Measurements from ENCODE around the gene PCK1. TPM values are rescaled to one million over a fixed set of nuclear protein-coding genes. Genes with fewer than 3 reads are reported as not detected.

PCK1 gene
- total and polyA plus RNA-seq, 2 donors (not counting 1 experiment from before 2014, with no cell fraction given), result under 0.01 TPM; not detected in 1

DNA sequence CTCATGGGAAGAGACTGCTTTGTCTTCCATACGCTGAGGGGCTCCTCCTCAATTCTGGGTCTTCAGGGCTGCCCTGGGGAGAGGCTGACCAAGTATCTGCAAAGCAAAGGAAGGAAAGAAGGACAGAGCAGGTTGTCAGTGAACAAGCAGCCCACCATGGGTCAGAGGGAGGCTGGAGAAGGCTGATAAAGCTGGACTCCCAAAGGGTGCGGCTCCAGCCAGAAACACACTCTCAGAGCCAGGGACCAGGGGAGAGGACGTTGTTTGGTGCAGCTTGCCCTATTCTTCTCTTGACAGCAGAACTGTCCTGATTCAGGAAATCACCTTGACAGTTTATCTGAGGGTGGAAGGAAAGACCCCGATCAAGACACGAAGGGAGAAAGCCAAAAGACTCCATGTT is 25.6 kb upstream of the PCK1 start:
- no peak overlapping the region for H3K4me2 ChIP-seq (ENCODE audit: extremely low read depth, insufficient read depth, low read length)
- H2AFZ ChIP-seq (ENCODE audit: low read length), result no peak overlapping the region
- H3K27ac ChIP-seq (ENCODE audit: insufficient read depth, low read length), result no peak overlapping the region
- no peak overlapping the region for H3K9ac ChIP-seq (ENCODE audit: insufficient read depth, low read length)
- H3K36me3 ChIP-seq (ENCODE audit: control insufficient read depth, insufficient read depth, low read length), result no peaks in the 10 kb centered on the region
- H3K79me2 ChIP-seq (ENCODE audit: control insufficient read depth, insufficient read depth, low read length), result no peaks in the 10 kb centered on the region
- no peaks in the 10 kb centered on the region for H3K4me1 ChIP-seq (ENCODE audit: control insufficient read depth, extremely low read depth, insufficient read depth, low read length)
- DNase-seq (ENCODE audit: low read depth in 2 of 2), result no peak
- H3K4me3 ChIP-seq (replicated peaks in 1 of 4; ENCODE audit: control extremely low read depth in 1 of 4, insufficient read depth in 1 of 4, low read depth in 3 of 4, low read length in 4 of 4), result no peak overlapping the region
- TF ChIP-seq EZH2 (IDR thresholded peaks at IDR 0.05; ENCODE audit: low read length, missing control alignments) (no peak), CTCF (conservative IDR thresholded peaks at IDR 0.05 in 1 of 2, IDR thresholded peaks at IDR 0.05 in 1 of 2; ENCODE audit: low read depth in 1 of 2, low read length in 2 of 2) (no peak)
- H3K27me3 ChIP-seq (ENCODE audit: control insufficient read depth, insufficient read depth, low read length), result no peaks in the 10 kb centered on the region
- no peaks in the 10 kb centered on the region for H4K20me1 ChIP-seq (ENCODE audit: control insufficient read depth, extremely low read depth, insufficient read depth, low read length)
- no peaks in the 10 kb centered on the region for H3K9me3 ChIP-seq (ENCODE audit: control insufficient read depth, insufficient read depth, low read depth, low read length)

DNA sequence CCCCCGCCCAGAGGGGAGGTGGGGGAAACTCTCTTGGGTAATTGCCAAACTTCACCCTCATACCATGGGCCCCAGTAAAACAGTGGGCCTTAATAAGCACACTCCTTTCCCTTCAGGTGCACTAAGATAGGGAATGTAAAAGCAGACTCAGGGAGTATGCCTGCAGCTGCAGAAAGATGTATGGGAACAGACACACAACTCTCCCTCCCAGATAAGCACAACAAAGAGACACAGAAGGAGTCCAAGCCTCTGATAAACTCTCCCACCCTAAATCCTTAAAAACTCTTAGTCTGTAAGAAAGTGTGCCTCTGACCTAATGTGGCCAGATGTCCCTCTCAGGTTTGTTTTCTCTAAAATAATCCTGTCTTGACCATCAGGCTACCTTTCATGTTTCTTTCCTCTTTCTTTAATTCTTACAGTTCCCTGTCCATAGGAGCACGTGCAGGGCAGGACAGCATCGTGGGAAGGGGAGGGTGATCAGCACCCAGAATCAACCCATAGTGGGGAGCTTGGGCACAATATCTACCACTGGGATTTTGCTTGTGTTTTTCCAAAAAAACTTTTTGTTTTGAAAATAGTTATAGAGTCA is 24.7 kb upstream of the PCK1 start:
- no peak for TF ChIP-seq CTCF (conservative IDR thresholded peaks at IDR 0.05 in 1 of 2, IDR thresholded peaks at IDR 0.05 in 1 of 2; ENCODE audit: low read depth in 1 of 2, low read length in 2 of 2)
- no peak for TF ChIP-seq EZH2 (IDR thresholded peaks at IDR 0.05; ENCODE audit: low read length, missing control alignments)
- Histone ChIP-seq H3K9me3 (ENCODE audit: control insufficient read depth, insufficient read depth, low read depth, low read length) (no peaks in the 10 kb centered on the region), H2AFZ (ENCODE audit: low read length) (no peak overlapping the region), H3K9ac (ENCODE audit: insufficient read depth, low read length) (no peak overlapping the region), H4K20me1 (ENCODE audit: control insufficient read depth, extremely low read depth, insufficient read depth, low read length) (no peaks in the 10 kb centered on the region), H3K4me3 (replicated peaks in 1 of 4; ENCODE audit: control extremely low read depth in 1 of 4, insufficient read depth in 1 of 4, low read depth in 3 of 4, low read length in 4 of 4) (no peak overlapping the region), H3K79me2 (ENCODE audit: control insufficient read depth, insufficient read depth, low read length) (no peaks in the 10 kb centered on the region), H3K4me1 (ENCODE audit: control insufficient read depth, extremely low read depth, insufficient read depth, low read length) (no peaks in the 10 kb centered on the region), H3K4me2 (ENCODE audit: extremely low read depth, insufficient read depth, low read length) (no peak overlapping the region), H3K27ac (ENCODE audit: insufficient read depth, low read length) (no peak overlapping the region), H3K27me3 (ENCODE audit: control insufficient read depth, insufficient read depth, low read length) (no peaks in the 10 kb centered on the region), H3K36me3 (ENCODE audit: control insufficient read depth, insufficient read depth, low read length) (no peaks in the 10 kb centered on the region)
- DNase-seq (ENCODE audit: low read depth in 2 of 2), result no peak

- H3K4me2 ChIP-seq (ENCODE audit: extremely low read depth, insufficient read depth, low read length), result no peak overlapping the region
- no peaks in the 10 kb centered on the region for H3K9me3 ChIP-seq (ENCODE audit: control insufficient read depth, insufficient read depth, low read depth, low read length)
- H3K27ac ChIP-seq (ENCODE audit: insufficient read depth, low read length), result no peak overlapping the region
- no peaks in the 10 kb centered on the region for H3K27me3 ChIP-seq (ENCODE audit: control insufficient read depth, insufficient read depth, low read length)
- H3K4me1 ChIP-seq (ENCODE audit: control insufficient read depth, extremely low read depth, insufficient read depth, low read length), result no peaks in the 10 kb centered on the region
- no peaks in the 10 kb centered on the region for H3K36me3 ChIP-seq (ENCODE audit: control insufficient read depth, insufficient read depth, low read length)
- H3K4me3 ChIP-seq (replicated peaks in 1 of 4; ENCODE audit: control extremely low read depth in 1 of 4, insufficient read depth in 1 of 4, low read depth in 3 of 4, low read length in 4 of 4), result no peak overlapping the region
- no peak for DNase-seq (ENCODE audit: low read depth in 2 of 2)
- H4K20me1 ChIP-seq (ENCODE audit: control insufficient read depth, extremely low read depth, insufficient read depth, low read length), result no peaks in the 10 kb centered on the region
- no peak overlapping the region for H2AFZ ChIP-seq (ENCODE audit: low read length)
- no peaks in the 10 kb centered on the region for H3K79me2 ChIP-seq (ENCODE audit: control insufficient read depth, insufficient read depth, low read length)
- no peak overlapping the region for H3K9ac ChIP-seq (ENCODE audit: insufficient read depth, low read length)
- TF ChIP-seq CTCF (conservative IDR thresholded peaks at IDR 0.05 in 1 of 2, IDR thresholded peaks at IDR 0.05 in 1 of 2; ENCODE audit: low read depth in 1 of 2, low read length in 2 of 2), result no peak
- no peak for TF ChIP-seq EZH2 (IDR thresholded peaks at IDR 0.05; ENCODE audit: low read length, missing control alignments)
Measured at GRCh38 chr20:57536771-57537724, 23.9 kb upstream of the PCK1 start.

Data from fibroblast of lung (primary cell).